ENCODE measurements around the gene G3BP1.
A peak's percentile ranks its signal among the peaks of the same experiment; 100 is the strongest.
"Not testable (repeated sequence)": the region's sequence is repeated elsewhere in the genome, so short reads cannot be mapped to it uniquely, and the experiment has no call there.

G3BP1 gene

DNA sequence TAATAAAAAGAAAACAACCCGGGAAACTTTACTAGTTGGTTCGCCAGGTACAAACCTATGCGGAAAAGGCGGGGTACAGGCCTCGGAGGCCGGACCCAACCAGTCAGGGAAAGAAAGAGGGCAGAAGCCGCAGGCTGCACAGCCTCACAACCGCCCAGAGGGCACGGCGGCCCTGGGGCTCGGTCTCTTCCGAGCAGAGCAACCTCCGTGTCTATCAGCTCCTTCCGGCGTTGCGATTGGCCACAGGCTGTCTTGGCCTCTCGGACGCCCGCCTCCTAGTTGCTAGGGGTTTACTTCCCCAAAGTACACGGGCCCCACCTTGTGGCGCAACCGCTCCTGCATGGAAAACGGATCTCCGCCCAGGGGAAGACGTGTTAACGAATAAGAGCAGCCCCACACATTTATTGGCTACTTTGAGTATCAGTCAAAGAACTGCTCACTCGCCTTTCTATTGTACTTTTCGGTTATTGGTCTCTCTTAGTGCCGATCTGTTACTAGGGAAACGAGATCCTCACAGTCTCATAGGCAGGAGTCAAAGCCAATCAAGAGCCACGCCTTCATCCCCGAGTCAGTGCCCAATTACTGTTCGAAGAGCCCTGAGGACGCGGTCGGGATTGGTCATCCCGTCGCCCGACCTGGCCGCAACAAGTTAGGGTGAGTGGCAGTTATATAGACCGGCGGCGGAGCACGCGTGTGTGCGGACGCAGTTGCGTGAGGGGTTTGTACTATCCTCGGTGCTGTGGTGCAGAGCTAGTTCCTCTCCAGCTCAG, at the start of gene G3BP1:
Gene G3BP1, plus strand, starts transcription at position 696 of the 770 bp plus-strand sequence. CDS start 14,667 bp downstream, outside the sequence.
- DNase-seq (ENCODE audit: low spot score) = peak; percentile 99

DNA sequence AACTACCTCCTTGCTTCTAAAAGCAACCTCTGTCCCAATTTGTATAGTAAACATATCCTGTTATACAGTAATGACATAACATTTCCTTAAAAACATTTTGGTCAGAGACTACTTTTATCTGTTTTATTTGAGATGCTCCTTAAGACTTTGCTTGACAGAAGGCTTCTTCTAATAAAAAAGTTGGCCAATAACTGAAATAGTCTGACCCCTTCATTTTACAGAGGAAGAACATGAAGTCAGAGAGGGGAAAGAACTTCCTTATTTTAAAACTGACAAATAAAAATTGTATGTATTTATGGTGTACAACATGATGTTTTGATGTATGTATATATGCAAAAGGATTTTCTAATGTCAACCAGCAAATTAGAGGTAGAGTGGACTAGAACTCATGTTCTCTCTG, 49.2 kb upstream of the G3BP1 start:
- DNase-seq (ENCODE audit: low spot score) = no peak

DNA sequence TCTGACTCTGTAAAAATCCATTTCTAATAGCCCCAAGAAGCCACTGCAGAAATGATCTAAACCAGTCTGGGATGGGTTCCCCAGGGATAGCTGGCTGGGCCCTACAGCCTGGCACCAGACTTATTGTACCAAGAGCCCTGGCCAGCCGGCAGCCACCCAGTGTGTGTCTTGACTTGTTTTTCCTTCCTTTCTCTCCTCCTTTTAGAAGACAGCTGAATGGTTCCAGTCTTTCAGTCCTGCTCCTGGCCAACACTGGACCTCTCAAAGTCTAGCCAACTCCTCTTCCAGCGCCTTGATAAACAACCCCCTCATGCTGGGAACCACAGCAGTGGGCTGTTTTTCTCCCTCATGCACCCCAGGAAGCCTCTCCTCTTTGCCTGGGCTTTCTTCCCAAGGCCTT, 47.4 kb upstream of the G3BP1 start:
- DNase-seq (ENCODE audit: low spot score) = no peak

- not testable (repeated sequence) for DNase-seq (ENCODE audit: low spot score)
These were observed 42.2 kb upstream of the G3BP1 start for GRCh38 chr5:151729597-151729996.

GRCh38 chr5:151730381-151730780, 41.4 kb upstream of the G3BP1 start:
- DNase-seq (ENCODE audit: low spot score) = no peak

GRCh38 chr5:151733358-151734063, 38.2 kb upstream of the G3BP1 start:
- DNase-seq (ENCODE audit: low spot score) = peak; percentile 72

GRCh38 chr5:151734064-151734408, 37.7 kb upstream of the G3BP1 start:
- DNase-seq (ENCODE audit: low spot score) = no peak

DNA sequence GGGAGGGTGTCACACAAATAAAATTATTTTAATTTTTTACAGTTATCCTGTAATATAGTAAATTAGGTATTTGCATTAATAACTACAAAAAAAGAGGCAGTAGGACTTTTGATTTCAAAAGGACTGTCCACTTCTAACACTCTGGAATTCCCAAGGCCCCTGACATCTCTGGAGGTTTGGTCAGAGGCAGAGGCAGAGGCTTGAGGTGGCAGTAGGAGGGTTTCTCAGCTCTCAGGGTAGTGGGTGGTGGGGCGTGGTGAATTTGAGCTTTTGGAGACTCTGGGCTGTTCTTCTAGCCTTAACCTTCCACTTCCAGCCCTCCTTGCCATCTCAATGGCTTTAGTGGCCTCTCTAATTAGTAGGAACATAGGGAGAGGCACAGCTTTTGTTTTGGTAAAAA, 36.1 kb upstream of the G3BP1 start:
- DNase-seq (ENCODE audit: low spot score) = no peak

- peak; percentile 47 for DNase-seq (ENCODE audit: low spot score)
These were observed 34.3 kb upstream of the G3BP1 start for GRCh38 chr5:151737431-151737830.

- DNase-seq (ENCODE audit: low spot score) = no peak
These were observed 33.5 kb upstream of the G3BP1 start for GRCh38 chr5:151738125-151738848.

GRCh38 chr5:151739395-151739794, 32.4 kb upstream of the G3BP1 start:
- no peak for DNase-seq (ENCODE audit: low spot score)

DNA sequence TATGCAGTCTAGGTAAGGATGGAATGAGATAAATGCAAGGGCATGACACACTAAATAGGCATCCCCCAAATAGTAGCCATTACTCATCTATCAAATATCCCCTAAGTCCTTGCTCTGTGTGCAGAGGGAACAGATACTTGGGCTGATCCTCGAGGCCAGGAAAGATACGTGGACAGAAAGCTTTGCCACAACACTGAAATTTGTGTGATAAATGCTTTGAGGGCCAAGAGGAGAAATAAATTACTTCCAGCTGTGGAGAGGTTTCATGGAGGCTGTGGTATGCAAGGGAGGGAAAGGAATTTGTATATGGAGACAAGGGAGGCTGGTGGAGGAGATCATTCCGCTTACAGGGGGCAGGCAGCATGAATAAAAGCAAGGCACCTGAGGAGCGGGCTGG, 31.8 kb upstream of the G3BP1 start:
- DNase-seq (ENCODE audit: low spot score) = peak; percentile 84

GRCh38 chr5:151740336-151740942, 31.3 kb upstream of the G3BP1 start:
- peak; percentile 83 for DNase-seq (ENCODE audit: low spot score)

DNA sequence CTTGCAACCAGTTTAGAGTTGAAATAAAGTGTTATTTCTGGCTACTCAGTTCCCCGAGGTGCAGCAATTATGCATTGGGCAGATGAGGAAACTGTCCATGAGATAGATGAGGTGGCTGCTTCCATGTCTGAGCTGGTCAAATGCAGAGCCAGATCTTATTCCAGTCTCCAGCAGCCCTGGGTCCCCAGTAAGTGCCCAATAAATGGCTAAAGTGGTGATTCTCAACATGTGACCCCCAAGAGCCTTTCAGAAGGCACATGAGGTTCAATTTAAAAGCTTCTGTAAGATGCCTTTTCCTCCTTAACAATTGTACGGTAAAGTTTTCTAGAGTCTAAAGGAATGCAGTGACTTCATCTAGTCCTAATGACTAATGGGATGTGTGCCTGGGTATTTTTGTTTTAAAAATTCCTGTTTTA, 30.8 kb upstream of the G3BP1 start:
- peak; percentile 60 for DNase-seq (ENCODE audit: low spot score)

- DNase-seq (ENCODE audit: low spot score) = peak; percentile 29
These were observed 29.9 kb upstream of the G3BP1 start for GRCh38 chr5:151741678-151742423.

GRCh38 chr5:151742870-151743294, 28.9 kb upstream of the G3BP1 start:
- peak; percentile 66 for DNase-seq (ENCODE audit: low spot score)

DNA sequence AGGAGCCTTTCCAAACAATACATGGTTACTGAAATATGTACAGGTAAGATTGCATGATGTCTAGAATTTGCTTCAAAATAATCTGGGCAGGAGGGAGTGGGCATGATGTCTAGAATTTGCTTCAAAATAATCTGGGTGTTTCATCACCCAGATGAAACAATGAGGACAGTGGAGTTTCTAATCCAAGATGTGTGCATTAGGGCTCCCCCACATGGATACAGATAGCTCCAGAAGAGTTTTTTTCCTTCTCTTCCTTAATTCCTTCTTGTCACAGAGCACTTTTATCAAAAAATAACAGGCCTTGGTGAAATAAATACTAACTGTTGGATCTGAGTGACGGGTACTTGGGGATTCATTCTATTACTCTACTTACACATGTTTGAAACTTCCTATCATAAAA, 28.2 kb upstream of the G3BP1 start:
- DNase-seq (ENCODE audit: low spot score) = no peak

- DNase-seq (ENCODE audit: low spot score) = peak; percentile 82
These were observed 26.6 kb upstream of the G3BP1 start for GRCh38 chr5:151745071-151745705.

GRCh38 chr5:151750121-151750520, 21.6 kb upstream of the G3BP1 start:
- no peak for DNase-seq (ENCODE audit: low spot score)

GRCh38 chr5:151751091-151751490, 20.7 kb upstream of the G3BP1 start:
- peak; percentile 74 for DNase-seq (ENCODE audit: low spot score)

DNA sequence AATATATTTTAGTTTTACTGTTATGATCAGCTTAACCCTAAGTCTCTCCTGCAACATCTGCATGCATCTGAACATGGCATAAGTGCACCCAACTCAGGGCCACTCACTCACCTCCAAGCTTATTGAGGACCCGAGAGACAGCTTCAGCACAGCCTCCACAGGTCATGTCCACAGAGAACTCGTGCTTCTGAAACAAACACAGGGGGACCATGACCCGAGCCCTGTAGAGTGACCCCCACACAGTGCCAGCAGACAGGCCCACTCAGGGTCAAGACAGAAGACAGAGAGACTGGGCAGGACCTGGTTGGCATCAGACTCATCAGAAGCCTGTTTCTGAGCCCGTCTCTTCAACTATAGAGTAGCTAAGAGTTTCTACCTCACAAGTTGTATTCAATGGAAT, 20.2 kb upstream of the G3BP1 start:
- no peak for DNase-seq (ENCODE audit: low spot score)
